HEK293 (cell line): ENCODE data around the gene LELP1.

ENCODE experiments used
- CTCF ChIA-PET: fragments of 350-600 bp; formaldehyde crosslinking; extraction: SDS; loops from one replicate; lab custom pipeline; 2021; ENCODE audit warnings: antibody characterized with exemption; lab: Yijun Ruan, JAX
- POLR2A ChIA-PET: fragments of 300-600 bp; formaldehyde crosslinking; extraction: SDS; loops from one replicate; lab custom pipeline; 2020; ENCODE audit warnings: antibody characterized with exemption, inconsistent platforms; lab: Yijun Ruan, JAX
- H3K27ac ChIP-seq: fragments of 200-500 bp; sonication (Bioruptor generic); 2 replicates; pipeline ENCODE4 v1.5.1; 2014; ENCODE audit warnings: low read depth, low read length, control low read depth, inconsistent platforms; ENCODE audit errors: extremely low read depth
- H3K36me3 ChIP-seq, 2 experiments: fragments of 200-500 bp in 1 of 2; sonication (Bioruptor generic) in 1 of 2; 1 replicate in 1 of 2; 2 replicates in 1 of 2; pipeline ENCODE4 v1.5.1; 2014 to 2017; ENCODE audit warnings: inconsistent platforms in 2 of 2, low read length in 2 of 2; ENCODE audit not compliant: control insufficient read depth in 2 of 2, insufficient read depth in 1 of 2
- H3K4me1 ChIP-seq: fragments of 200-500 bp; sonication (Bioruptor generic); 2 replicates; pipeline ENCODE4 v1.5.1; 2014; ENCODE audit warnings: mild to moderate bottlenecking, low read length, inconsistent platforms; ENCODE audit not compliant: control insufficient read depth, insufficient read depth
- H3K4me3 ChIP-seq: 2 replicates; pipeline ENCODE4 v1.5.1; 2011; ENCODE audit warnings: low read depth, mild to moderate bottlenecking, control low read depth, low read length, moderate library complexity
- H3K9me3 ChIP-seq: fragments of 200-500 bp; sonication (Bioruptor generic); 2 replicates; pipeline ENCODE4 v1.5.1; 2014; ENCODE audit warnings: low read depth, low read length, inconsistent platforms; ENCODE audit not compliant: control insufficient read depth, insufficient read depth
- GLI4 ChIP-seq: fragments of 450-650 bp; formaldehyde crosslinking; IDR thresholded peaks from 2 replicates; pipeline ENCODE4 v1.5.1; 2016; ENCODE audit warnings: missing biosample characterization, missing genetic modification characterization
- HOXA7 ChIP-seq: sonication (generic); formaldehyde crosslinking; IDR thresholded peaks from 2 replicates; pipeline ENCODE4 v1.8.1; 2022; ENCODE audit warnings: missing genetic modification reagents, borderline replicate concordance
- KLF9 ChIP-seq: fragments of 450-650 bp; formaldehyde crosslinking; IDR thresholded peaks from 2 replicates; pipeline ENCODE4 v1.5.1; 2016; ENCODE audit warnings: missing biosample characterization, missing genetic modification characterization, low read depth
- PRDM4 ChIP-seq: fragments of 450-650 bp; formaldehyde crosslinking; IDR thresholded peaks from 2 replicates; pipeline ENCODE4 v1.5.1; 2017; ENCODE audit warnings: missing biosample characterization, missing genetic modification characterization
- PRDM6 ChIP-seq: fragments of 450-650 bp; formaldehyde crosslinking; IDR thresholded peaks from 2 replicates; pipeline ENCODE4 v1.5.1; 2017; ENCODE audit warnings: missing biosample characterization, missing genetic modification characterization
- REST ChIP-seq: fragments of 450-650 bp; formaldehyde crosslinking; IDR thresholded peaks from 2 replicates; pipeline ENCODE4 v1.5.1; 2016; ENCODE audit warnings: missing biosample characterization, missing genetic modification characterization
- YY1 ChIP-seq: fragments of 450-650 bp; formaldehyde crosslinking; IDR thresholded peaks from 2 replicates; pipeline ENCODE4 v1.5.1; 2018; ENCODE audit warnings: missing biosample characterization, missing genetic modification characterization
- ZBTB10 ChIP-seq: fragments of 450-650 bp; formaldehyde crosslinking; IDR thresholded peaks from 2 replicates; pipeline ENCODE4 v1.5.1; 2016; ENCODE audit warnings: missing biosample characterization, missing genetic modification characterization
- ZBTB7A ChIP-seq: fragments of 450-650 bp; formaldehyde crosslinking; IDR thresholded peaks from 2 replicates; pipeline ENCODE4 v1.5.1; 2016; ENCODE audit warnings: low read depth, missing biosample characterization, missing genetic modification characterization
- ZFP37 ChIP-seq: fragments of 450-650 bp; formaldehyde crosslinking; IDR thresholded peaks from 2 replicates; pipeline ENCODE4 v1.5.1; 2016; ENCODE audit warnings: missing biosample characterization, missing genetic modification characterization
- ZNF112 ChIP-seq: fragments of 450-650 bp; formaldehyde crosslinking; IDR thresholded peaks from 2 replicates; pipeline ENCODE4 v1.5.0; 2017; ENCODE audit warnings: missing biosample characterization, missing genetic modification characterization
- ZNF175 ChIP-seq: fragments of 450-650 bp; formaldehyde crosslinking; IDR thresholded peaks from 2 replicates; pipeline ENCODE4 v1.5.1; 2016; ENCODE audit warnings: missing biosample characterization, missing genetic modification characterization
- ZNF292 ChIP-seq: fragments of 450-650 bp; formaldehyde crosslinking; IDR thresholded peaks from 2 replicates; pipeline ENCODE4 v1.5.1; 2016; ENCODE audit warnings: low read depth, missing biosample characterization, missing genetic modification characterization, borderline replicate concordance
- ZNF335 ChIP-seq: fragments of 450-650 bp; formaldehyde crosslinking; conservative IDR thresholded peaks from 2 replicates; pipeline ENCODE4 v1.5.1; 2016; ENCODE audit warnings: missing biosample characterization, missing genetic modification characterization
- ZNF398 ChIP-seq: fragments of 450-650 bp; formaldehyde crosslinking; IDR thresholded peaks from 2 replicates; pipeline ENCODE4 v1.5.1; 2017; ENCODE audit warnings: missing biosample characterization, missing genetic modification characterization
- ZNF501 ChIP-seq: fragments of 450-650 bp; formaldehyde crosslinking; IDR thresholded peaks from 2 replicates; pipeline ENCODE4 v1.5.1; 2016; ENCODE audit warnings: missing biosample characterization, missing genetic modification characterization
- ZNF513 ChIP-seq: fragments of 450-650 bp; IDR thresholded peaks from 2 replicates; pipeline ENCODE4 v1.5.1; 2018; ENCODE audit warnings: missing biosample characterization, missing genetic modification characterization
- ZNF571 ChIP-seq: fragments of 450-650 bp; formaldehyde crosslinking; IDR thresholded peaks from 2 replicates; pipeline ENCODE4 v1.5.0; 2017; ENCODE audit warnings: missing biosample characterization, missing genetic modification characterization
- ZNF654 ChIP-seq: fragments of 450-650 bp; formaldehyde crosslinking; IDR thresholded peaks from 2 replicates; pipeline ENCODE4 v1.5.1; 2016; ENCODE audit warnings: low read depth, missing biosample characterization, missing genetic modification characterization
- ZNF677 ChIP-seq: fragments of 450-650 bp; IDR thresholded peaks from 2 replicates; pipeline ENCODE4 v1.5.0; 2018; ENCODE audit warnings: missing biosample characterization, mild to moderate bottlenecking, missing genetic modification characterization, moderate library complexity
- ZNF707 ChIP-seq: fragments of 450-650 bp; formaldehyde crosslinking; IDR thresholded peaks from 2 replicates; pipeline ENCODE4 v1.5.1; 2016; ENCODE audit warnings: missing biosample characterization, missing genetic modification characterization
- ZNF747 ChIP-seq: fragments of 450-650 bp; formaldehyde crosslinking; IDR thresholded peaks from 2 replicates; pipeline ENCODE4 v1.5.1; 2016; ENCODE audit warnings: missing biosample characterization, missing genetic modification characterization
- ZNF776 ChIP-seq: fragments of 450-650 bp; formaldehyde crosslinking; IDR thresholded peaks from 2 replicates; pipeline ENCODE4 v1.5.0; 2017; ENCODE audit warnings: missing biosample characterization, missing genetic modification characterization, borderline replicate concordance

LELP1 gene

GRCh38 chr1:153246018-153246417, 42.8 kb downstream of the LELP1 start:
- ChIA-PET POLR2A (no interaction called here), CTCF (no interaction called here)
- no peak overlapping the region for H3K4me3 ChIP-seq

GRCh38 chr1:153246825-153247224, 43.6 kb downstream of the LELP1 start:
- Histone ChIP-seq H3K4me3 (no peak overlapping the region), H3K9me3 (no peaks in the 10 kb centered on the region), H3K36me3 (no peaks in the 10 kb centered on the region), H3K27ac (no peak overlapping the region), H3K4me1 (no peaks in the 10 kb centered on the region)
- POLR2A ChIA-PET = no interaction called here
- CTCF ChIA-PET = interaction anchor here (0.7 to 1.3 kb wide), 2 partner anchors 18 to 1406 kb away, joined by 3 read pairs; no protein-coding TSS in a partner anchor
- no peak for TF ChIP-seq ZNF513 (tag by site-specific recombination)
- no peak for TF ChIP-seq ZNF747
- TF ChIP-seq ZNF112 (tag by site-specific recombination) = no peak
- TF ChIP-seq REST (tag by site-specific recombination) = no peak
- no peak for TF ChIP-seq ZBTB10 (tag by site-specific recombination)
- TF ChIP-seq ZNF571 (tag by site-specific recombination) = no peak
- TF ChIP-seq ZNF398 = no peak
- no peak for TF ChIP-seq ZNF501 (tag by site-specific recombination)
- no peak for TF ChIP-seq KLF9 (tag by site-specific recombination)
- no peak for TF ChIP-seq PRDM6 (tag by site-specific recombination)

More at GRCh38 chr1:153246018-153246417, 42.8 kb downstream of the LELP1 start:
- TF ChIP-seq GLI4 (tag by site-specific recombination) (no peak), ZNF677 (tag by site-specific recombination) (no peak), PRDM4 (tag by site-specific recombination) (no peak), ZNF654 (tag by site-specific recombination) (no peak), HOXA7 (CRISPR knock-in tag) (no peak), YY1 (no peak), ZNF707 (tag by site-specific recombination) (no peak), ZFP37 (no peak), ZNF776 (tag by site-specific recombination) (no peak), ZNF112 (tag by site-specific recombination) (no peak), ZNF175 (no peak), ZBTB7A (tag by site-specific recombination) (no peak), ZNF292 (tag by site-specific recombination) (no peak), ZNF335 (tag by site-specific recombination) (no peak)
- no peak overlapping the region for H3K27ac ChIP-seq
- H3K36me3 ChIP-seq = no peaks in the 10 kb centered on the region
- no peaks in the 10 kb centered on the region for H3K9me3 ChIP-seq
- no peaks in the 10 kb centered on the region for H3K4me1 ChIP-seq
